ENCODE data around the gene CHPF2. TPM values are rescaled to one million over a fixed set of nuclear protein-coding genes. Genes with fewer than 3 reads are reported as not detected.

The CHPF2 gene
- total RNA-seq, 1 experiment from 2014 or later = 26.5 TPM

DNA sequence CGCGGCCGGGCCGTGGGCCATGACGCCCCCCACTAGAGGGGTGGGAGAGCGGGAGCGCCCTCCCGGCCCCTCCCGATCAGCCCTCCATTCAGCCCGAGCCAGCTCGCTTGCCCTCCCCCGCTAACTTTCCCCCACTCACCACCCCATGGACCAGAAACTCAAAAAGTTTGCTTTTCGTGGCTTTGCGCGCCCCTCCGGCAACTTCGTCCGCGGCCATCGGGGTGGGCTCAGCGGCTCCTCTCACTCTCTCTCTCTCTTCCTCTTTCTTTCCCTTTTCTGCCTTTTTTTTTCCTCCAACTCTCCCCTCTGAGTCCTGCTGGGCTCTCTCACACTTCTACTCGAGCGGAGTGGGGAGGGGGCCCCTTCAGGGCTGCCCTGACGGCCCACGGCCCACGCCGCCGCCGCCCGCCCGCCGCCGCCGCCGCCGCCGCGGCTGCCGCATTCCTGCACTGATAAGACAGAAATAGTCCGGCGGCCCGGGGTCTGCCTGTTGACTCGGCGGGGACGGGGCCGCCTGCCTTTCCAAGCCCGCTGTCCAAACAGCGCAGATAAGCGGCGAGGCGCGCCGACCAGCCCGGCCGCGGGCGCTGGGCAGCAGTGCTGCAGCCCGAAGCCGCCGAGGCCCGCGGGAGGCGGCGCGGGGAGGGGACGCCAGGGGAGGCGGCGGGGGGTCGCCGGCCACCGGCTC is 16.2 kb downstream of the CHPF2 start, which contains the start of gene SMARCD3:
Gene SMARCD3 (minus strand): TSS at position 349 of the 688 bp plus-strand sequence. CDS start 132 bp downstream, at position 217.
- Histone ChIP-seq H3K36me3 (no peaks in the 10 kb centered on the region), H3K9me3 (no peaks in the 10 kb centered on the region), H3K27me3 (no peaks in the 10 kb centered on the region), H3K4me3 (peak within 1 kb of the TSS; percentile 47)
- DNase-seq = peak; percentile 41

DNA sequence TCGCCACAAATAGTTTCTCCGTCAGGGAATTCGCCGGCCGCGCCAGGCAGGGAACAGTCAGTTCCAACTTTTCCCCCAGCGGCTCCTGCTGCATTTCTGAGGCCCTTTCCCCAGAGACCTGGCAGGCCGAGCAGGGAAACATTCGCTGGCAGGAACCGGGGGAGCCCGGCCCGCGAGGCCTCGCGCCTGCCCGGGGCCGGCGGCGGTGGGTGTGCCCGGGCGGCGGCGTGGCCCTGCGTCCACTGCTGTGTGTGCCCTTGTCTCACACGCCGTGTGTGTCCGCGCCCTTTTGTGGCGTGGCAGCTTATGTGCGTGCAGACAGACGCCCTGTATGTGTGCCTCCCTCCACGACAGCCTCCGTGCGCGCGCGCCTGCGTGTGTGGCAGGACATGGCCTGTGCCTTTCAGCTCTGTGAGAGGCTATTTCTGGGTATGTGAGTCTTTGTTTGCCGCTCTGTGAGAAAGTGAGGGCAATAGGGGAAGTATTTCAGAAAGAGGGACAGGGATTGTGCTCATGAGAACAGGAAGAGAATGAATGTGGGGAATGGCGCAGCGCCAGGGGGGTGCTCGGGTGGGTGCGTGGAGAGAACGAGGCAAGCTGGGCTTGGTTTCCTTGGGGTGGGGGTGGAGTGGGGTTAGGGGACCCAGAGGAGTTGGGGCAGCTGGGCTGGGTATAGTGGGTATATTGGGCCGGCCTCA is 16.9 kb downstream of the CHPF2 start:
- DNase-seq = peak; percentile 47
- Histone ChIP-seq H3K27me3 (no peaks in the 10 kb centered on the region), H3K36me3 (no peaks in the 10 kb centered on the region), H3K4me3 (peak overlapping the region; percentile 47), H3K9me3 (no peaks in the 10 kb centered on the region)

DNA sequence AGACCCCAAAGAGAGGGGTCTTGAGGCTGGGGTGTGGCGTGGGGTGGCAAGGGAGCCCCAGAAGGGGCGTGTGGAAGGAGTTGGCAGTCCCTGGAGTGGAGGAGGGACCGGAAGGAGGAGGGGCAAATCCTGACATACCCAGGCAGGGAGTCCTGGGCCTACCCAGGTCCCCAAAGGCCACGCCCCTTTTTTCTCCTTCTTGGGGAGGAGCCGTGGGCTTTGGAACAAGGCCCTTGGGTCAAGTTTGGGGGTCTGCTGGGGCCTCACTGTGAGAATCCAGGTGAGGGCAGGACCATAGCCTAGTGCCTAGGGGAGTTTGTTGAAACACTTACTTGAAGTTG is 17.4 kb downstream of the CHPF2 start:
- H3K4me3 ChIP-seq = no peak overlapping the region
- no peaks in the 10 kb centered on the region for H3K9me3 ChIP-seq
- no peaks in the 10 kb centered on the region for H3K36me3 ChIP-seq
- no peaks in the 10 kb centered on the region for H3K27me3 ChIP-seq
- DNase-seq = peak; percentile 54

DNA sequence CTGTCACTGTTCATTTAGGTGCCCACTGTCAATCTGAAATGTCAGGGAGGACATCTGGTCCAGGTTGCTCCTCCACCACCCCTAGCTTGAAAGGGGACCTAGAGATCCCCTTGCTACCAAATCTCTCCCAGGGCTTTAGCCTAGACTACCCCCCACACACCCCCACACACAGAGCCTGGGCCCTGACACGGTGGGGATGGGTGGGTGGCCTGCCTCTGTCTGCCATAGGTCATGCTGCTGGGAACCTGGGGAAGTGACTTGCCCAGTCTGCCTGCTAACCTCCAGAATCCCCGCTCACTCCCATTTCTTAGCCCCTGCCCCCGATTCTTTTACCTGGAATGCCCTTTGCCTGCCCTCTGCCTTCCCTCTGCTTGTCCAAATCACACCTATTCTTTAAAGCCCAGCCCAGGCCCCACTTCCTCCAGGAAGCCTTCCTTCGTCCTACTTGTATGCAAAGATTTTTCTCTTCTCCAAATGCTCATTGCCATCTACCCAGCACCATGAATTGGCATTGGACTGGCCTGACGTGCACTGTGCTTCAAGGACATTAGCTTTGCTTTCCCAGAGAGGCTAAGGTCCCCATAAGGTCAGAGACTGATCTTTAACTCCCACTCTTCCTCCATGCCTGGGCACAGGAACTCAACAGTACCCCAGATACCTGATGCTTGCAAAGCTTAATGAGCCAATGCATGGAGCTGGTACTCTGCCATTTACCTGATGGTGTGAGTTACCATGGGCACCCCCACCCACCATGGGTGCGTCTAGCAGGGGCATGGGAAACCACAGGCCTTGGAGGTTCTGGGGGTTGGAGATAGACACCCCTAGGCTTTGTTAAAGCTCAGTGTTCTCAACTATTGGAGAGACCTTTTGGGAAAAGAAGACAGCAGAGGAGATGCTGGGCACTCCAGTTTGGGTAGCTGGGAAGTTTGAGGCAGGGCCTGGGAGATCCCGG is 18.2 kb downstream of the CHPF2 start:
- DNase-seq = no peak

DNA sequence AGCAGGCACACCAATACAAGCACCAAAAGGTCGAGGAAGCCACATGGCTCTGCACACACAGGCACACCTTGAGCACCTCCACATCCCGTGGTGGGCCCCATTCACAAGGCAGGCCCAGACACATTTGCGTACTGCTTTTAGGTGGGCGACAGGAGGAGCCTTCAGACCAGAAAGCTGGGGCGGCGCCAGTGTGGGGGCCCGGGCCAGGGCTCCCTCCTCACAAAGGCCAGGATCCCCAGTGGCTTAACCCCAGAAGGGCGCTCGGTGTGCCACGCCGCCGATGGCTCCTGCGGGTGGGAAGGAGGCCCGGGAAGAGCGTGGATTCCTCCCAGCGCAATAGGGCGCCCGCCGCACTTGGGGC is 19.0 kb downstream of the CHPF2 start:
- Histone ChIP-seq H3K4me3 (peak overlapping the region; percentile 17; the same call in 1 of the 2 replicates), H3K36me3 (no peaks in the 10 kb centered on the region), H3K27me3 (no peaks in the 10 kb centered on the region), H3K9me3 (no peaks in the 10 kb centered on the region)
- DNase-seq = no peak

More for the DNA sequence above, 18.2 kb downstream of the CHPF2 start:
- Histone ChIP-seq H3K9me3 (no peaks in the 10 kb centered on the region), H3K4me3 (no peak overlapping the region), H3K36me3 (no peaks in the 10 kb centered on the region), H3K27me3 (no peaks in the 10 kb centered on the region)

DNA sequence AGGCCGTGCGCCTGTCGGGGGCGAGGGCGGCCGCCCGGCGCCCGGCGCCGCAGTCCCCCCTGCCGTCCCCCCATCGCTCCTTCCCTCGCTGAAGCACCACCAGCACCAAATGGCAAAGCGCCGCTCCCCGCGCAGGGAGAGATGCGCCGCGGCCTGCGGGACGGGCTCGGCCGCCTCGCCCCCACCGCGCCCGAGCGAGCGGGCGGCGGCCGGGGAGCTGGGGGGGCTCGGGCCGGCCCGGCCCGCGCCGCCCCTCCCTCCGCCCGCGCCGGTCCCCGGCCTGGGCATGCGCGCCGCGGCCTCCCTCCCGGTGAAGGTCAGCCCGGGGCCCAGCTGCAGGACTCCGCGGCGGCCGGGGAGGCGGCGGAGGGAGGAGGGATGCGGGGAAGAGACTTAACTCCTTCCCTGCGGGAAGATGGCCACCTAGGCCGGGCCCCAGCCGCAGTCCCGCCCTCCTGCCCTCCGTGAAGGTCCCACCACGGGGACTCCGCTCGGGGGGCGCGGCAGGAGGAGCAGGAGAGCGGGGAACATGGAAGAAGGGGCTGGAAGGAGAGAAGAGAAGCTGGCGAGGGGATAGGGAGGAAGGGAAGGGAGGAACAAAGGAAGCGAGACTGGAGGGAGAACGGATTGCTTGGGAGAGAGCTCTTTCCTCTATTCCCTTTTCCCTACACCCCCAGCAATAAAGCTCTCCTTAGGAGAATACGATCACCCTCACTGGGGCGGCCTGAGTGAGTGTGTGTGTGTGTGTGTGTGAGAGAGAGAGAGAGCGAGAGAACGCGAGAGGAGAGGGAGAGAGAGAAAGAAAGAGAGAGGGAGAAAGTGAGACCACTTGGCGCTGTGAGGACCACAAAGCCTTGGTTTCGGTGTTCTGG is 19.6 kb downstream of the CHPF2 start:
- Histone ChIP-seq H3K27me3 (no peaks in the 10 kb centered on the region), H3K4me3 (peak overlapping the region; percentile 49), H3K9me3 (no peaks in the 10 kb centered on the region), H3K36me3 (no peaks in the 10 kb centered on the region)
- DNase-seq = peak; percentile 49

DNA sequence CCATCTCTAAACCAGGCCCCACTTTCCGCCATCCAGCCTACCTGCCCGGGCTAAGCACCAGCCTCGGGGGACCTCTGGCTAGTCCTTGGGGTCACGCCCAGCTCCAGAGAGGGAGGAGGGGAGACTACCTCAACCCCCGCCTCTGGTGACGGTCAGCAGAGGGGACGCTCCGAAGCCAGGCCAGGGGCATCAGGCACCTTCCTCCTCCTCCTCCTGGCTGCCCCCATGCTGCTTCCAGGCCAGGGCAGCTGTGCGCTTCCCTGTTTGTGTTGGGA is 20.2 kb downstream of the CHPF2 start:
- Histone ChIP-seq H3K27me3 (no peaks in the 10 kb centered on the region), H3K36me3 (no peaks in the 10 kb centered on the region), H3K4me3 (no peak overlapping the region; the same call in 1 of the 2 replicates), H3K9me3 (no peaks in the 10 kb centered on the region)
- DNase-seq = no peak

DNA sequence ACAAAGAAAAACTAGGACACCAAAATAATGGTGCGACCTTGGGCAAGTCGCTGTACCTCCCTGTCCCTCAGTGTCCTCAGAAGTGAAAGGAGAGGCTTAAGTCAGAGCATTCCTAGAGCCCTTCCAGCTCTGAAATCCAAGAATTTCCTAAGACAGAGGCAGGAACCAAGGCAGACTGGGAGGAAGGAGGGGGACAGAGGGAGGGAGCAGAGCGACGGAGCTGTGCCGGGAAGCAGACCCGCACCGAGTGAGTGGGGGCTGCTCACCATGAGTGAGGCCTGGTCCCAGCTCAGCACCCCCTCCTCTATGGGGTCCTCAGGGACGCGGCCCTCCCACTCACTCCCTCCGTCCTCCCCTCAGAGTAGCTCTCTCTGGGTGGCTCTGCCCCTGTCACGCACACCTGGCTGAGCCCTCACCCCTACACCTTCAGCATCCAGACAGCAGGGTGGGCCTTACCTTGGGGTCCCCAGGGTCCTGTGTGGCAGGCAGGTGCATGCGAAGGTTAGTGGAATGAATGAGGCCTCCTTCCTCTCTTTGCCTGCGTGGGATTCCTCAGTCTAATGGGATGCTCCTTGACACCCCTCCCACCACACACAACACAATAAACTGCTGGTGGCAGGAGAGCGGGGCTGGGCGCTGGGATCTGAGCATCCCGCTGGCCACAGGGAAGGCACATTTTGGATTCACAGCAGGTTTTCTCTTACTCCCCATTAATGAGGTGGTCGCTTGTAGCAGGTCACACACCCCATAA is 20.9 kb downstream of the CHPF2 start:
- H3K9me3 ChIP-seq = no peaks in the 10 kb centered on the region
- no peak for DNase-seq
- no peaks in the 10 kb centered on the region for H3K27me3 ChIP-seq
- H3K36me3 ChIP-seq = no peaks in the 10 kb centered on the region
- H3K4me3 ChIP-seq = no peak overlapping the region

DNA sequence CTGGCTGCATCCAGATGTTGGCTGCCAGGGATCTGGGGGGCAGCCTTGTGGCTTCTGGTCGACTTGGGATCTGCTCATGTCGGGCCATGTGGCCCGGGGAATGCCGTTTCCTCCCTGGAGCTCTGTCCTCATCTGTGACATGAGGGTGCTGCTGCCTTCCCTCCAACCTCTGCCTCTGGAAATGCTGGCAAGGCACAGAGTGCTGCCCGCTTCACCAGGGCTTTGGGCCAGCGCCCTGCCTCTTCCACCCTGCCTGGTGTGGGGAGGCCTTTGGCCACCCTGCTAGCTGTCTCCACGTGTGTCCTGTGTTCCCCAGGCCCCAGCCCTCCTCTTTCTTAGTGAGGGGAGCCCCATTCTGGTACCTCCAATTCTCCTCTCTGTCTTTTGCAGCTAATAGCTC is 22.0 kb downstream of the CHPF2 start:
- no peak overlapping the region for H3K4me3 ChIP-seq
- no peak for DNase-seq
- H3K9me3 ChIP-seq = no peaks in the 10 kb centered on the region
- no peaks in the 10 kb centered on the region for H3K36me3 ChIP-seq
- no peaks in the 10 kb centered on the region for H3K27me3 ChIP-seq

DNA sequence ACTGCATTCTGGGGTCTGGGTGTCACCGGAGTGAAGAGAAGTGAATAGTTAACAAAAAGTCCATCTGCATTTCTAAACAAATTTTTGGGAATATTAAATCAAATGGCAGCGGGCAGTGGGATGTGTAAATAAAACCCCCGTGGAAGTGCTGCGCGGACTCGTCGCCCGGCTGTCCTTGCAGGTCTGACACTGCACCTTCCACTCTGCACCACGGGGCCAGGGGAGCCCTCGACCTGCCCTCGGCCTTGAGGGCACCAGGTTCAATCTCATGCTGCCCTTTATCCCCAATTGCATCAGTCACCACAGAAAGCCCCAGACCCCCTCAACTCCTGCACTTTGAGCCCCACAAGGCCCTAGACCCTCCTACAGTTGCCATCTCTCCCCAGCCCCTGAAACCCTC is 22.6 kb downstream of the CHPF2 start:
- Histone ChIP-seq H3K4me3 (no peak overlapping the region), H3K27me3 (peaks cover under 1% of the 10 kb centered on the region; the same call in 1 of the 2 replicates), H3K36me3 (no peaks in the 10 kb centered on the region), H3K9me3 (no peaks in the 10 kb centered on the region)
- DNase-seq = no peak

DNA sequence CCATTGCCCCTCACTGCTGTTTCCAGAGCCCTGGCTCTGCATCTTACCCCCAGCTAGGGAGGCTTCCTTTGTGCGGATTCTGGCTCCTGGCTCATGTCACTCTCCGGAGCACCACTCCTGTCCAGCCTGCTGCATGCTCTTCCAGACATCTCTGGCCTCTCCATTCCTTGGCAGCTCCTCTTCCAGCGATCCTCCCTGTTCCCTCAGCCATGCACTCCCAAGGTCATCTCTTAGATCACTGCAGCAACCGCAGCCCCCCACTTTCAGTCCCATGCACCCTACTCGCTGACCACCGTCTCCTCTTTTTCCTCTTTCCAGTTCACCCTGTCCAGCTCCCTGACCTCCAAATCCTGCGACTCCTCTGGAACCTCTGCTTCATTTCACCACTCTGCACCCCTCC is 23.1 kb downstream of the CHPF2 start:
- Histone ChIP-seq H3K4me3 (no peak overlapping the region), H3K9me3 (no peaks in the 10 kb centered on the region), H3K27me3 (peaks cover 2% of the 10 kb centered on the region; the same call in 1 of the 2 replicates), H3K36me3 (no peaks in the 10 kb centered on the region)
- no peak for DNase-seq

DNA sequence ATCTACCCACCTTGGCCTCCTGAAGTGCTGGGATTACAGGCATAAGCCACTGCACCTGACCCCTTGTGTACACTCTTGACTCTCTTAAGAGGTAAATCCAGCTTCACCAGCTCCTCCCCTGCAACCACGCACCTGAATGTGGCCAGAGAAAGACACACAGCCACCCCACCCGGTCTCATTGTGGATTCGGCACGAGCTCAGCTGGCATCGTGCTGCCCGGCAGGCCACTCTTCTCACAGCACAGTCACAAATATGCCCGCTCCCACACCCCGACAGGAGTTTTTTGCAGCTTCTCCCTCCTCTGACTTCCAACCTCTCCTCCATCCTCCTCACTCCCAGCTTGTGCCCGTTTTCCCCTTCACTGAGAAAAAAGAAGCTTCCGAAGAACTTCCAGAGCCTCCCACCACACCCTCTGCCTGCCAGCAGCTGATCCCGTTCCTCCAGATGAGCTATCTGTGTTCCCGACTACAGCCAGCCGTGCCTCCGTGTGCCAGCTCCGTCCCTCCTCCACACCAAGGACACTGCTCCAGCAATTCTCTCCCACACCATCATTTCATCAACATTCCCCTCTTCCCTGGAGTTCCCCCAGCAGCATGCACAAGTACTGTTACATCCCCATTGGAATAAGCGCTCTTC is 24.2 kb downstream of the CHPF2 start:
- no peak for DNase-seq
- H3K36me3 ChIP-seq = no peaks in the 10 kb centered on the region
- peaks cover 2% of the 10 kb centered on the region; the same call in 1 of the 2 replicates for H3K27me3 ChIP-seq
- no peak overlapping the region for H3K4me3 ChIP-seq
- H3K9me3 ChIP-seq = no peaks in the 10 kb centered on the region

DNA sequence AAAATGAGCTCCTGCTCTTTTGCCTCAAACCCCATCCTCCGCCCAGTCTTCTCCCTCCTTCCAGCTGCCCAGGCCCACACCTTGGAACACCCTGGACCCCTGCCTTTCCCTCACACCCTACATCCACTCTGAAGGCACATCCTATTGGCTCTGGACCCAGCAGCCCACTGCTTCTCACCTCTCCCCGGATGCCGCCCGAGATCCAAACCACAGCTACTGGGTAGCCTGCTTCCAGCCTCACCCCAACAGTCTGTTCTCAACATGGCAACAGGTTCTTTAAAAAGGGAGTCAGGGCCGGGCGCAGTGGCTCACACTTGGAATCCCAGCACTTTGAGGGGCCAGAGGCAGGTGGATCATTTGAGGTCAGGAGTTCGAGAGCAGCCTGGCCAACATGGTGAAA is 25.7 kb downstream of the CHPF2 start:
- H3K27me3 ChIP-seq = peaks cover 2% of the 10 kb centered on the region; the same call in 1 of the 2 replicates
- no peaks in the 10 kb centered on the region for H3K9me3 ChIP-seq
- no peak overlapping the region for H3K4me3 ChIP-seq
- DNase-seq = no peak
- no peaks in the 10 kb centered on the region for H3K36me3 ChIP-seq

DNA sequence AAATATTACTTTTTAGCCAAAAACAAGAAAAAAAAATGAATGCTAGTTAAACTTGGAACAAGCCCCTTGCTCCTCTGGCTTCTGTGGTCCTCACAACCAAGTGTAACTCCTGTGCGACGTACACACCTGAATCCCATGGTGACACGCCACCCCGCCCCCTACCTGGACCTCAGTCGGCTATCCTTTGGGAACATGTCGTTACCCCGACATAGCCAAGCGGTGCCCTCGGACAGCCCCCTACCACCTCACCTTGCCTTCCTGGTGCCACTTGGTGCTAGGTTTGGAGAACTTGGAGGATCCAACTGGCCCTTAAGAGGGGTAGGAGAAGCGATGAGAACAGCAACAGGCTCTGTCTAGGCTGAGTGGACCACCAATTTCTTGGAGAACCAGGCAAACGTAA is 28.2 kb downstream of the CHPF2 start:
- Histone ChIP-seq H3K36me3 (no peaks in the 10 kb centered on the region), H3K9me3 (no peaks in the 10 kb centered on the region), H3K27me3 (peaks cover 2% of the 10 kb centered on the region; the same call in 1 of the 2 replicates), H3K4me3 (no peak overlapping the region)
- no peak for DNase-seq

DNA sequence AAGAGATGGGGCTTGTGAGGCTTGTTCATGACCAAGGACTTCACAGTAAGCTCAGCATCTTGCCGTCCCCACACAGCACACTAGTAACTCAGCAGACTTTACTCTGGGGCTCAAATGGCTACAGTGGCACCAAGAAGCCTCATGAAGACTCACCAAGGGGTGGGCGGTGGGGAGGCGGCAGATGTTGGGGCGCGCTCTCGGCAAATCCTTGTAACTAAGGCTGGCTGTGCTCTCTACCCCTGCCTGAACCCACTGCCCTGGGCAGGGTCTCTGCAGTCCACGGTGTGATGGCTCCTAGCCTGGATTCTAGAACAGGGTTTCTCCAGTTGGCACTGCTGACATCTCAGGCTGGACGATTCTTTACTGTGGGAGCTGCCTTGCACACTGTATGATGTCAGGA is 28.6 kb downstream of the CHPF2 start:
- Histone ChIP-seq H3K36me3 (no peaks in the 10 kb centered on the region), H3K27me3 (peaks cover 2% of the 10 kb centered on the region; the same call in 1 of the 2 replicates), H3K4me3 (no peak overlapping the region), H3K9me3 (no peaks in the 10 kb centered on the region)
- no peak for DNase-seq

Data from MG63 (cell line).